ENCODE data around the gene FAM241A.
"Not testable (repeated sequence)": the region's sequence is repeated elsewhere in the genome, so short reads cannot be mapped to it uniquely, and the experiment has no call there.

- TF ChIP-seq CTCF (IDR thresholded peaks at IDR 0.05); EZH2 (IDR thresholded peaks at IDR 0.05; ENCODE audit: borderline replicate concordance, insufficient read depth, low read depth, low read length, poor library complexity, severe bottlenecking): not testable (repeated sequence)
Observed at GRCh38 chr4:112208137-112209095, 63.2 kb downstream of the FAM241A start.

Measured in B cell (primary cell).